Naive B cell (primary cell): ENCODE measurements around the gene CDC73. TPM values are rescaled to one million over a fixed set of nuclear protein-coding genes. Genes with fewer than 3 reads are reported as not detected.
"Not testable (repeated sequence)": the region's sequence is repeated elsewhere in the genome, so short reads cannot be mapped to it uniquely, and the experiment has no call there.

ENCODE experiments used
- ATAC-seq, 2 donors: fragments of 150-1000 bp; cut with Tn5 transposase; 2 replicates each; pipeline ENCODE4 v1.10.0; 2021; ENCODE audit warnings: low read depth in 2 of 2, mild to moderate bottlenecking in 2 of 2, moderate library complexity in 2 of 2
- DNase-seq: peaks from one replicate; pipeline ENCODE4 v3.0.0; 2022
- H3K27ac Mint-ChIP-seq, 6 donors: one replicate each; pipeline ENCODE4 v1.8.0; 2020 to 2022; ENCODE audit warnings: mild to moderate bottlenecking in 6 of 6, mixed read lengths in 6 of 6, moderate library complexity in 5 of 6, inconsistent platforms in 2 of 6
- H3K27me3 Mint-ChIP-seq, 3 donors: one replicate each; pipeline ENCODE4 v1.8.0; 2021 to 2022; ENCODE audit warnings: mixed read lengths in 3 of 3, mild to moderate bottlenecking in 1 of 3
- H3K36me3 Mint-ChIP-seq, 2 donors: one replicate each; pipeline ENCODE4 v1.8.0; 2020 to 2022; ENCODE audit warnings: mixed read lengths in 2 of 2, inconsistent platforms in 1 of 2, mild to moderate bottlenecking in 1 of 2
- H3K4me1 Mint-ChIP-seq, 3 donors: one replicate each; pipeline ENCODE4 v1.8.0; 2020 to 2022; ENCODE audit warnings: mixed read lengths in 3 of 3, inconsistent platforms in 1 of 3, mild to moderate bottlenecking in 1 of 3, moderate library complexity in 1 of 3
- H3K4me3 Mint-ChIP-seq, 8 donors: one replicate each; pipeline ENCODE4 v1.8.0; 2020 to 2022; ENCODE audit warnings: mild to moderate bottlenecking in 8 of 8, mixed read lengths in 8 of 8, moderate library complexity in 8 of 8, inconsistent platforms in 2 of 8
- H3K9me3 Mint-ChIP-seq, 7 donors: one replicate each; pipeline ENCODE4 v1.8.0; 2020 to 2022; ENCODE audit warnings: mixed read lengths in 7 of 7, mild to moderate bottlenecking in 5 of 7, inconsistent platforms in 2 of 7, moderate library complexity in 1 of 7
- polyA plus RNA-seq, 6 donors: library from polyadenylated mRNA; unstranded; fragments of 300-500 nt; fragmentation: Illumina TruSeq; gene quantifications; one replicate each; pipeline ENCODE4 v1.2.3, GENCODE V29; 2021; ENCODE audit warnings: low read depth in 6 of 6

Gene CDC73
- polyA plus RNA-seq, 6 donors from 2014 or later, result 49.0 to 78.3 (median 62.7) TPM

DNA sequence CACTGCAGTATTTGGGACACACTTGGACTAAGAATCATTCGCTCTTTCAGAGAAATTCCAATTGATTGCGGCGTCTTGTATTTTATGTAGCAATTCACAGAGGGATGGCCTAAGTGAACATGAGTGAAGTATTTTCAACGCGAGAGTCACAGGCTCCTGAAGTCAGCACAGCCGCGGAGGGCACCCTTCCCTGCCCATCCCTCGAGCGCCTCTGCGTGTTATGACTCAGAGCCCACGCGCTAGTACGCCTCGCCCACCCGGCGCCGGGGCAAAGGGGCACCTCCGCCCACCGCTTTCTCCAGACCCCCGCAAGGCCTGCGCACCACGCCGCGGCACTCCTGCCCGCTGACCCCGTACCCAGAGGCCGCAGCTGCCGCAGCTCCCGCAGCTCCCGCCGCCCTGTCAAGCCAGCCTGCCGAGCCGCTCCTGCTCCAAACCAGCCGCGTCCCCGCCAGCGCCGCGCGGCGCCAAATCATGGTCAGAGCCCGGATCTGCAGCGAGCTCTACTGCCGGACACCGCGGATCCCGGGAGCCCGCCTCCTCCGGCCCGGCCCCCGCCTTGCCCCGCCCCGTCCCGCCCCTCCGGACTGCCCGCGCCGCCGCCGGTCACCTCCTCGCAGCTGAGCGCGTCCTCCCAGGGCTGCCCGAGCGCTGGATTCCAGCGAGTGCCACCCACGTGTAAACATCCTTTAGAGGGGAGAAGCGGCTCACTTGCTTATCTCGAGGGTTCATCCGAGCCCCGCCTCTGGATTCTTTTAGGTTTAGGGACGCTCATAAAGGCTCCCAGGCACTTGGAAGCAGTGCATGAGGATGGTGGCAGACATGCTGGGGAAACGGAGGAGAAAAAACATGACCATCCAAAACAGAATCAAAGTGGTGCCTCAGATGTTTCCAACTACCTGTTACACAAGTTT, 16.7 kb upstream of the CDC73 start, which contains the start of gene GLRX2:
Gene GLRX2, minus strand, starts transcription at position 508 of the 914 bp plus-strand sequence. Its CDS starts 32 bp downstream, at position 476.
- DNase-seq (peak; percentile 39), ATAC-seq (peak; percentile 85 to 86)
- peak within 1 kb of the TSS; percentile 87 to 97 (median 95) for H3K4me3 Mint-ChIP-seq
- peaks cover 19 to 25% (median 20%) of the 10 kb centered on the region in 3 donors for H3K4me1 Mint-ChIP-seq
- H3K27ac Mint-ChIP-seq, result peak within 1 kb of the TSS; percentile 58 to 97 (median 76)
- H3K9me3 Mint-ChIP-seq, result no peaks in the 10 kb centered on the region
- H3K27me3 Mint-ChIP-seq, result peaks cover 0 to 4% (median 0%) of the 10 kb centered on the region in 3 donors
- peaks cover 0 to 6% of the 10 kb centered on the region in 2 donors for H3K36me3 Mint-ChIP-seq

GRCh38 chr1:193105821-193106177, 16.0 kb upstream of the CDC73 start:
- peak overlapping the region; percentile 84 to 97 (median 95) for H3K4me3 Mint-ChIP-seq
- no peak for DNase-seq
- ATAC-seq, result no peak
- H3K27ac Mint-ChIP-seq, result peak overlapping the region in 4 of 6 donors; percentile 58 to 82 (median 67)
- no peaks in the 10 kb centered on the region for H3K9me3 Mint-ChIP-seq
- peaks cover 19 to 25% (median 20%) of the 10 kb centered on the region in 3 donors for H3K4me1 Mint-ChIP-seq
- H3K36me3 Mint-ChIP-seq, result no peaks in the 10 kb centered on the region
- peaks cover 0 to 4% (median 0%) of the 10 kb centered on the region in 3 donors for H3K27me3 Mint-ChIP-seq

GRCh38 chr1:193108471-193108870, 13.4 kb upstream of the CDC73 start:
- Mint-ChIP-seq H3K4me3 (peak overlapping the region in 1 of 8 donors; percentile 34), H3K36me3 (no peaks in the 10 kb centered on the region), H3K27me3 (peaks cover 0 to 4% (median 0%) of the 10 kb centered on the region in 3 donors), H3K9me3 (no peaks in the 10 kb centered on the region), H3K27ac (no peak overlapping the region), H3K4me1 (peaks cover 11 to 14% (median 14%) of the 10 kb centered on the region in 3 donors)
- ATAC-seq (no peak), DNase-seq (no peak)

DNA sequence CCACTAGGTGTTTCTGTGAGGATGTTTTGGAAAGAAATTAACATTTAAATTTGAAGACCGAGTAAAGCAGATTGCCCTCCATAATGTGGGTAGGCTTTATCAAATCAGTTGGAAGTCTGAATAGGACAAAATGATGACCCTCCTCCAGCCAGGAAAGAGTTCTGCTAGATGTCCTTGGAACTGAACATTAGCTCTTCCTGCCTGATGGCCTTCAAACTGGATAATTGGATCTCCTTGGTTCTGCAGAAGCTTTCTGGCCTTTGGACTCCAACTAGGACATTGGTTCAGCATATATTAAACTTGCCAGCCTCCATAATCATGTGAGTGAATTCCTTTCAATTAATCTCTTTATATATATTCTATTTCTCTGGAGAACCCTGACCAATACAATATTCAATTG, 12.2 kb upstream of the CDC73 start:
- Mint-ChIP-seq H3K27me3 (peaks cover 0 to 4% (median 0%) of the 10 kb centered on the region in 3 donors), H3K4me3 (no peak overlapping the region), H3K4me1 (peaks cover 2 to 5% (median 4%) of the 10 kb centered on the region in 3 donors), H3K9me3 (no peaks in the 10 kb centered on the region), H3K27ac (no peak overlapping the region), H3K36me3 (no peaks in the 10 kb centered on the region)
- DNase-seq (no peak), ATAC-seq (no peak)

DNA sequence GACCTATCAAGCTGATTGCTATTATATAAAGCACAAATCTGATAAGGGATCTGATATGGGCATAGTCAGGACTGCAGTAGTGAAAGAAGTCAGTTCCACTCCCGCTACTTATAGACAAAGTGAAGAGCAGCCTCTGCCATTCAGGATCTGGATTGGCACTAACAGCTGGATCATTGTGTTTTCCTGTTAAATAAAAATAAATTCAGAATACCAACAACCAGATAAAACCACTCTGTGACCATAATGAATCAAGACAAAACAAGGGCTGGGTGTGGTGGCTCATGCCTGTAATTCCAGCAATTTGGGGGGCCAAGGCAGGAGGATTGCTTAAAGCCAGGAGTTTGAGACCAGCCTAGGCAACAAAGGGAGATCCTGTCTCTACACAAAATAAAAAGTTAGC, 11.6 kb upstream of the CDC73 start:
- DNase-seq (no peak), ATAC-seq (no peak)
- Mint-ChIP-seq H3K4me1 (peaks cover 2 to 5% (median 4%) of the 10 kb centered on the region in 3 donors), H3K36me3 (no peaks in the 10 kb centered on the region), H3K27ac (no peak overlapping the region), H3K27me3 (peaks cover 0 to 4% (median 0%) of the 10 kb centered on the region in 3 donors), H3K4me3 (no peak overlapping the region), H3K9me3 (no peaks in the 10 kb centered on the region)

GRCh38 chr1:193110864-193111263, 11.0 kb upstream of the CDC73 start:
- no peak overlapping the region for H3K27ac Mint-ChIP-seq
- DNase-seq (no peak), ATAC-seq (no peak)
- H3K9me3 Mint-ChIP-seq, result no peaks in the 10 kb centered on the region
- H3K36me3 Mint-ChIP-seq, result no peaks in the 10 kb centered on the region
- no peaks in the 10 kb centered on the region for H3K4me1 Mint-ChIP-seq
- peaks cover 0 to 4% (median 0%) of the 10 kb centered on the region in 3 donors for H3K27me3 Mint-ChIP-seq
- H3K4me3 Mint-ChIP-seq, result no peak overlapping the region

DNA sequence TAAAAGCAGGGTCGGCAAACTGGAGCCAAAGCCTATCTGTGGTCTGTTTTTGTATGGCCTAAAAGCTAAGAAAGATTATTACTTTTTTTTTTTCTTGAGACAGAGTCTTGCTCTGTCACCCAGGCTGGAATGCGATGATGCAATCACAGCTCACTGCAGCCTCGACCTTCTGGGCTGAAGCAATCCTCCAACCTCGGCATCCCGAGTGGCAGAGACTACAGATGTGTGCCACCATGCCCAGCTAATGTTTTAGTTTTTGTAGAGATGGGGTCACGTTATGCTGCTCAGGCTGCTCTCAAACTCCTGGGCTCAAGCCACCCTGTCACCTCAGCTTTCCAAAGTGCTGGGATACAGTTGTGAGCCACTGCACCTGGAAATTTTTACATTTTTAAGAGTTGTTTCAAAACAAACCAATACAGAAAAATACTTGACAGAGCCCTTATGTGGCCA, 10.2 kb upstream of the CDC73 start:
- no peak overlapping the region for H3K4me3 Mint-ChIP-seq
- no peaks in the 10 kb centered on the region for H3K4me1 Mint-ChIP-seq
- H3K36me3 Mint-ChIP-seq, result no peaks in the 10 kb centered on the region
- H3K27me3 Mint-ChIP-seq, result peaks cover 0 to 4% (median 0%) of the 10 kb centered on the region in 3 donors
- ATAC-seq (no peak), DNase-seq (no peak)
- no peaks in the 10 kb centered on the region for H3K9me3 Mint-ChIP-seq
- no peak overlapping the region for H3K27ac Mint-ChIP-seq

GRCh38 chr1:193113258-193113991, 8.4 kb upstream of the CDC73 start:
- DNase-seq (no peak), ATAC-seq (no peak)
- Mint-ChIP-seq H3K4me1 (no peaks in the 10 kb centered on the region), H3K27me3 (peaks cover 0 to 4% (median 0%) of the 10 kb centered on the region in 3 donors), H3K36me3 (no peaks in the 10 kb centered on the region), H3K4me3 (no peak overlapping the region), H3K9me3 (no peaks in the 10 kb centered on the region), H3K27ac (no peak overlapping the region)

DNA sequence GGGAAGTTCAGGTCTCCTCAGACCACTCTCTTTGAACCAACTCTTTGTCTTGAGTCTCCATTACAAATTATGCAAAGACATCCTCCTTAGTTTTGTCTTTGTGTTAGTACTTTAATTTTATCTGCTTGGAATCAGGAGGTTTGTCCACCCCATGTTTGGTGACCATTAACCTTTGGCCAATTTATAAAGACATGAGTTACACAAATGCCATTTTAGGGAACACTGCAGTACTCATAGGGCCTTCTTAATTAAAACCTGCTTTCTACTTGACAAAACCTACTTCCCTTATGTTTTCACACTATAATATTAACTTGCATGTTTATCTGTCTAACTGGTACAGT, 7.9 kb upstream of the CDC73 start:
- H3K4me3 Mint-ChIP-seq, result no peak overlapping the region
- H3K36me3 Mint-ChIP-seq, result no peaks in the 10 kb centered on the region
- no peak overlapping the region for H3K27ac Mint-ChIP-seq
- no peak for DNase-seq
- H3K4me1 Mint-ChIP-seq, result peaks cover 0 to 4% (median 3%) of the 10 kb centered on the region in 3 donors
- H3K9me3 Mint-ChIP-seq, result no peaks in the 10 kb centered on the region
- ATAC-seq, result no peak
- peaks cover 0 to under 1% (median 0%) of the 10 kb centered on the region in 3 donors for H3K27me3 Mint-ChIP-seq

- no peaks in the 10 kb centered on the region for H3K36me3 Mint-ChIP-seq
- no peak overlapping the region for H3K27ac Mint-ChIP-seq
- no peaks in the 10 kb centered on the region for H3K27me3 Mint-ChIP-seq
- no peak for DNase-seq
- H3K4me3 Mint-ChIP-seq, result no peak overlapping the region
- no peaks in the 10 kb centered on the region for H3K9me3 Mint-ChIP-seq
- peaks cover 0 to 9% (median 3%) of the 10 kb centered on the region in 3 donors for H3K4me1 Mint-ChIP-seq
- ATAC-seq, result no peak
These were observed 7.2 kb upstream of the CDC73 start for GRCh38 chr1:193114485-193115095.

GRCh38 chr1:193115629-193116227, 6.1 kb upstream of the CDC73 start:
- ATAC-seq (no peak), DNase-seq (no peak)
- peaks cover 0 to 9% (median 3%) of the 10 kb centered on the region in 3 donors for H3K4me1 Mint-ChIP-seq
- H3K36me3 Mint-ChIP-seq, result no peaks in the 10 kb centered on the region
- peak overlapping the region in 1 of 8 donors; percentile 22 for H3K4me3 Mint-ChIP-seq
- H3K27me3 Mint-ChIP-seq, result no peaks in the 10 kb centered on the region
- H3K27ac Mint-ChIP-seq, result no peak overlapping the region
- H3K9me3 Mint-ChIP-seq, result no peaks in the 10 kb centered on the region

GRCh38 chr1:193117167-193117566, 4.7 kb upstream of the CDC73 start:
- not testable (repeated sequence) for ATAC-seq, DNase-seq, H3K36me3 Mint-ChIP-seq, H3K27me3 Mint-ChIP-seq, H3K9me3 Mint-ChIP-seq, H3K4me3 Mint-ChIP-seq
- Mint-ChIP-seq H3K27ac (peak overlapping the region in 3 of 6 donors; percentile 29 to 87 (median 57)), H3K4me1 (peaks cover 0 to 14% (median 12%) of the 10 kb centered on the region in 3 donors)

GRCh38 chr1:193118194-193118593, 3.6 kb upstream of the CDC73 start:
- no peak overlapping the region for H3K27ac Mint-ChIP-seq

More at GRCh38 chr1:193118194-193118593, 3.6 kb upstream of the CDC73 start:
- no peaks in the 10 kb centered on the region for H3K27me3 Mint-ChIP-seq
- no peaks in the 10 kb centered on the region for H3K36me3 Mint-ChIP-seq
- peaks cover 7 to 22% (median 21%) of the 10 kb centered on the region in 3 donors for H3K4me1 Mint-ChIP-seq
- ATAC-seq (no peak), DNase-seq (no peak)
- H3K4me3 Mint-ChIP-seq, result peak overlapping the region in 1 of 8 donors; percentile 50
- H3K9me3 Mint-ChIP-seq, result no peaks in the 10 kb centered on the region
